T-helper 2 cell treated with Interferon-gamma antibody and Interleukin-4, amounts not matched to agents 5 μg/mL and 100 μg/mL, for 36 hours (primary cell): ENCODE data around the gene TBC1D12.
A peak's percentile ranks its signal among the peaks of the same experiment; 100 is the strongest.

Experiments used
- DNase-seq: peaks from one replicate; pipeline ENCODE4 v3.0.0; 2021; ENCODE audit warnings: low spot score
- H3K27ac Mint-ChIP-seq: one replicate; pipeline ENCODE4 v1.8.0; 2021; ENCODE audit warnings: mild to moderate bottlenecking, mixed read lengths
- H3K27me3 Mint-ChIP-seq: one replicate; pipeline ENCODE4 v1.8.0; 2021; ENCODE audit warnings: low read depth, mixed read lengths
- H3K36me3 Mint-ChIP-seq: one replicate; pipeline ENCODE4 v1.8.0; 2021; ENCODE audit warnings: low read depth, mixed read lengths
- H3K4me1 Mint-ChIP-seq: one replicate; pipeline ENCODE4 v1.8.0; 2021; ENCODE audit warnings: low read depth, mixed read lengths
- H3K4me3 Mint-ChIP-seq: one replicate; pipeline ENCODE4 v1.8.0; 2022; ENCODE audit warnings: mild to moderate bottlenecking, moderate library complexity, mixed read lengths
- H3K9me3 Mint-ChIP-seq: one replicate; pipeline ENCODE4 v1.8.0; 2021; ENCODE audit warnings: mixed read lengths

Gene TBC1D12

DNA sequence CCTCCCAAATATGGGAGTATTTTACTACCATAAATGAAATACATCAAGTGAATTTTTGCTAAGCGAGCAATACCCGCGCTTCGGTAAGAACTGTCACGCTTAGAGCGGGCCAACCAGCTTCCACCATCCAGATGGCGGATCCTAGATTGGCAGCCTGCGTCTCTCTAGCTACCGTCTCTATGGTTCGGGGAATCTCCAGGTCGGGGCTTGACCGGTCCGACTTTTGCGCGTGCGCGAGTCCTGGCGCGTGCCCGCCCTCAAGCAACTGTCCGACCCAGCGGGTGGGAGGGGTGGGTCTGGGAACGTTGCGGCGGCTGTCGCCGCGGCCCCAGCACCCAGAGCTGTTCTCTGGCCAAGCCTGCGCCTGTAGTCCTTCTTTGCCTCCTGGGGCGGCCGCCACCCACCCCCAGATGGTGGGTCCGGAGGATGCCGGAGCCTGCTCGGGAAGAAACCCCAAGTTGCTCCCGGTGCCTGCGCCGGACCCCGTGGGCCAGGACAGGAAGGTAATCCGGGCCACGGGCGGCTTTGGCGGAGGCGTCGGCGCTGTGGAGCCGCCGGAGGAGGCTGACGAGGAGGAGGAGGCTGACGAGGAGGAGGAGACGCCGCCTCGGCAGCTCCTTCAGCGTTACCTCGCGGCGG, at the start of gene TBC1D12:
TBC1D12 (plus strand) TSS at position 338 of the 639 bp plus-strand sequence; CDS start at position 411, 73 bp downstream.
- H3K27me3 Mint-ChIP-seq: peaks cover 67% of the 10 kb centered on the region
- no peak within 1 kb of the TSS for H3K27ac Mint-ChIP-seq
- DNase-seq: peak; percentile 43
- H3K4me3 Mint-ChIP-seq: peak within 1 kb of the TSS; percentile 74
- H3K36me3 Mint-ChIP-seq: no peaks in the 10 kb centered on the region
- H3K4me1 Mint-ChIP-seq: peaks cover 4% of the 10 kb centered on the region
- no peaks in the 10 kb centered on the region for H3K9me3 Mint-ChIP-seq

- Mint-ChIP-seq H3K36me3 (peaks cover 44% of the 10 kb centered on the region), H3K27me3 (no peaks in the 10 kb centered on the region), H3K4me1 (no peaks in the 10 kb centered on the region), H3K4me3 (no peak overlapping the region), H3K27ac (no peak overlapping the region), H3K9me3 (no peaks in the 10 kb centered on the region)
- no peak for DNase-seq
These were observed 49.0 kb upstream of the TBC1D12 start for GRCh38 chr10:94353336-94353735.

- H3K27me3 Mint-ChIP-seq: no peaks in the 10 kb centered on the region
- no peak overlapping the region for H3K4me3 Mint-ChIP-seq
- H3K9me3 Mint-ChIP-seq: no peaks in the 10 kb centered on the region
- H3K36me3 Mint-ChIP-seq: peaks cover 51% of the 10 kb centered on the region
- no peak for DNase-seq
- H3K27ac Mint-ChIP-seq: no peak overlapping the region
- peaks cover 7% of the 10 kb centered on the region for H3K4me1 Mint-ChIP-seq
These were observed 46.5 kb upstream of the TBC1D12 start for GRCh38 chr10:94355841-94356240.

GRCh38 chr10:94357193-94357592, 45.1 kb upstream of the TBC1D12 start:
- H3K36me3 Mint-ChIP-seq: peaks cover 43% of the 10 kb centered on the region

DNA sequence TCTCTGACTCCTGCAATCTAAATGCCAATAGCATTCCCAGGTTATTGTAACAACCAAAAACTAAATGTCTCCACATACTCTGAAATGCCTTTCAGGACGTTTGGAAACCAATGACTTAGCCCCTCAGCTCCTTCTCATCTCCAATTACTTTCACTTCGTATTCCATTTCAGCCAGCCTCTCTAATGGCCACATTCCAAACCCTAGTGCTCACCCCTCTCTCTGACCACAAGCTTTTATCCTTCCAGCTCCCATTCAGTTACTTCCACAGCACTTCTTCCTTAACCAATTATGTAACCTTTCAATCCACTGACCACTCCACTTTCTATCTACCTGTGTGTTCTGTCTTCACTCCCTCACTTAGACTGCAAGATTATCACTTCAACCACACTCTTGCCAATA, 43.9 kb upstream of the TBC1D12 start:
- no peak overlapping the region for H3K4me3 Mint-ChIP-seq
- H3K27me3 Mint-ChIP-seq: no peaks in the 10 kb centered on the region
- DNase-seq: no peak
- no peak overlapping the region for H3K27ac Mint-ChIP-seq
- no peaks in the 10 kb centered on the region for H3K9me3 Mint-ChIP-seq
- H3K36me3 Mint-ChIP-seq: peaks cover 39% of the 10 kb centered on the region
- peaks cover 18% of the 10 kb centered on the region for H3K4me1 Mint-ChIP-seq

More at GRCh38 chr10:94357193-94357592, 45.1 kb upstream of the TBC1D12 start:
- H3K4me1 Mint-ChIP-seq: peaks cover 15% of the 10 kb centered on the region
- no peak for DNase-seq
- no peak overlapping the region for H3K27ac Mint-ChIP-seq
- no peak overlapping the region for H3K4me3 Mint-ChIP-seq
- H3K9me3 Mint-ChIP-seq: no peaks in the 10 kb centered on the region
- H3K27me3 Mint-ChIP-seq: no peaks in the 10 kb centered on the region

DNA sequence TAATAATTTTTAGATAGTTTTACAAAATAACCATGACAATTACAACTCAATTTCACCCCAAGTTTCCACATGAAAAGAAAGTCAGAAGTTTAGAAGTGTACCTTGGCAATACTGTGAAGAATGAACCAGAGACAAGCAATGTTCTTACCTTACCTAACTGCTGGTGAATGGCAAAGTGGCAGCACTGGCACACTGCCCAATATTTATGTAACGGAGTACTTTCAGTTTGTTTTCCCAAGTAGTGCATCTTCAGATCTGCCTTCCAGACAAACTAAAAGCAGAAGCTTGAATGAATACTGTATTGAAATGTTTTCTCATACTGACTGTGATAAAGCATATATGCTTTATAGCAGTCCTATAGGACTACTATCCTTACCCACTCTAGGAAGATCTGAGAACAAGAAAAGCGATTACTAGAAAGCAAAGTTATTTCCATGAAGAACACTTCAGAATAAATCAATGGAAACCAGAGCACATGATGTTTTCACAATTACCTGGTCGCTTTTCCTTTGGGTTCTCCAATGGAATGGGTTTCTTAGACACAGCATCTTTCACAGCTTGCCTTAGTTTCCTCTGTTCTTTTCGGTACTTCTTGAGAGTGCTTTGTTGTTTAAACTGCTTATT, 41.1 kb upstream of the TBC1D12 start:
- peaks cover 18% of the 10 kb centered on the region for H3K4me1 Mint-ChIP-seq
- DNase-seq: no peak
- H3K4me3 Mint-ChIP-seq: peak overlapping the region; percentile 95
- H3K9me3 Mint-ChIP-seq: no peaks in the 10 kb centered on the region
- H3K27me3 Mint-ChIP-seq: peaks cover 14% of the 10 kb centered on the region
- peaks cover 36% of the 10 kb centered on the region for H3K36me3 Mint-ChIP-seq
- H3K27ac Mint-ChIP-seq: no peak overlapping the region

GRCh38 chr10:94362360-94363250, 39.7 kb upstream of the TBC1D12 start, which contains the start of gene NOC3L:
Gene NOC3L (minus strand): TSS chr10:94362939. CDS start chr10:94362838, 101 bp downstream.
- peaks cover 18% of the 10 kb centered on the region for H3K4me1 Mint-ChIP-seq

GRCh38 chr10:94363251-94363565, 39.1 kb upstream of the TBC1D12 start:
- Mint-ChIP-seq H3K9me3 (no peaks in the 10 kb centered on the region), H3K27me3 (peaks cover 14% of the 10 kb centered on the region), H3K27ac (no peak overlapping the region), H3K4me3 (peak overlapping the region; percentile 95), H3K4me1 (peaks cover 18% of the 10 kb centered on the region), H3K36me3 (peaks cover 17% of the 10 kb centered on the region)
- DNase-seq: no peak

More at GRCh38 chr10:94362360-94363250, 39.7 kb upstream of the TBC1D12 start, which contains the start of gene NOC3L:
- DNase-seq: peak; percentile 94
- no peaks in the 10 kb centered on the region for H3K9me3 Mint-ChIP-seq
- peaks cover 23% of the 10 kb centered on the region for H3K36me3 Mint-ChIP-seq
- H3K27me3 Mint-ChIP-seq: peaks cover 14% of the 10 kb centered on the region
- H3K27ac Mint-ChIP-seq: peak within 1 kb of the TSS; percentile 86
- H3K4me3 Mint-ChIP-seq: peak within 1 kb of the TSS; percentile 95

DNA sequence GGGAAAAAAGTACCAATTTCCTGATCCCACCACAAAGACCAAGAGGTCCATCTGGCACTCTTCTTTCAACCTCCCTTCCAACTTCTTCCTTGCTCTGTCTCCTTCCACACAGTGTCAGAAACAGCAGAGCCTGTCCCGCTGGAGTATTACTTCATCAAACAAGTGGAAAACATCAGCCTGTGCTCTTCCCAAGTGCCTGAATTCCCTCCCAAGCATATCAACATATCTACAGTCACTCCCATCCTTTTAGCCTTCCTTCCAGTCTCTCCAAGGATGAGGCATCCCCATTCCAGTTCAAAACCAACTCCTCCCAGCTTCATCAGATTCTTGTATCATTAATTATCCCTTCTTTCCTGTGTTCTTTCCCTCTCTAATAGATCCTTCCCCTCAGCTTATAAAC, 37.9 kb upstream of the TBC1D12 start:
- Mint-ChIP-seq H3K4me1 (peaks cover 16% of the 10 kb centered on the region), H3K9me3 (no peaks in the 10 kb centered on the region), H3K27ac (no peak overlapping the region), H3K36me3 (peaks cover 8% of the 10 kb centered on the region), H3K4me3 (peak overlapping the region; percentile 30), H3K27me3 (peaks cover 14% of the 10 kb centered on the region)
- DNase-seq: no peak

GRCh38 chr10:94366382-94366781, 36.0 kb upstream of the TBC1D12 start:
- no peak overlapping the region for H3K27ac Mint-ChIP-seq
- no peak for DNase-seq
- H3K9me3 Mint-ChIP-seq: no peaks in the 10 kb centered on the region
- H3K27me3 Mint-ChIP-seq: peaks cover 23% of the 10 kb centered on the region
- H3K4me3 Mint-ChIP-seq: no peak overlapping the region
- H3K36me3 Mint-ChIP-seq: peaks cover 2% of the 10 kb centered on the region
- peaks cover 7% of the 10 kb centered on the region for H3K4me1 Mint-ChIP-seq

DNA sequence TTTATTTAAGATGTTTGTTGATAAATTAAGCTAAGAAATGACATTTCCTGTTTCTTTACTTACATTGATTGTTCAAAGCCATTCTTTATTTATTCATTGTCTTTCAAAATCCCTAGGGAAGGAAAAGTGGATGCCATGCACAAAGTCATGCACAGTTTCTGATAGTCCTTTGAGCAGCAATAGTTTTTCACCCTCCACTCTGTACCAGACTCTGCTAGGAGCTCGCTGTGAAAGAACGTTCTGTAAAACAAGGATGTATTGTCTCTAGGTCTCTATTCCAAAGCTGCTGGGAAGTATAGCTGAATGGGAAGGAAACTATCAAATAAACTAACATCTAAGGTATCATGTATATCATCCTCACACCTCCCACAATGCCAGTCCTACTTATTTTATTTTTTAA, 31.8 kb upstream of the TBC1D12 start:
- Mint-ChIP-seq H3K27me3 (peaks cover 25% of the 10 kb centered on the region), H3K9me3 (no peaks in the 10 kb centered on the region), H3K27ac (no peak overlapping the region)

DNA sequence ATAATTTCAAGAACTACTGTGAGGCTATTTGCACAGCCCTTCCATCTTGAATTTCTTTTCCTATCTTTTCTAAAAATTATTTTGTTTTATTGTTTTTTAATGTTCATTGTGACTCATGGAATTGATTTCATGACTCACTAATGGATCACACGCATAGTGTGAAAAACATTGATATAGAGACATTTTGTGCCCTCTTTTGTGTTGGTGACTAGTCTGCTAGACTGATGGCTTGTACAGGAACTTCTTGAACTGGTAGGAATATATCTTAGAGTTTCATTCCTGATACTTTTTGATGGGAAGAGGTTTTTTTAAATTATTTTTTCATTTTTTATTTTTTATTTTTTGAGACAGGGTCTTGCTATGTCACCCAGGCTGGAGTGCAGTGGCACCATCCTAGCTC, 27.0 kb upstream of the TBC1D12 start:
- H3K4me1 Mint-ChIP-seq: no peaks in the 10 kb centered on the region
- no peaks in the 10 kb centered on the region for H3K9me3 Mint-ChIP-seq
- H3K4me3 Mint-ChIP-seq: no peak overlapping the region
- H3K27ac Mint-ChIP-seq: no peak overlapping the region
- no peaks in the 10 kb centered on the region for H3K36me3 Mint-ChIP-seq
- DNase-seq: no peak
- H3K27me3 Mint-ChIP-seq: peaks cover 25% of the 10 kb centered on the region

More for the DNA sequence above, 31.8 kb upstream of the TBC1D12 start:
- Mint-ChIP-seq H3K36me3 (no peaks in the 10 kb centered on the region), H3K4me3 (no peak overlapping the region), H3K4me1 (no peaks in the 10 kb centered on the region)
- no peak for DNase-seq

GRCh38 chr10:94376865-94377264, 25.5 kb upstream of the TBC1D12 start:
- Mint-ChIP-seq H3K27me3 (peaks cover 22% of the 10 kb centered on the region), H3K36me3 (no peaks in the 10 kb centered on the region), H3K4me3 (no peak overlapping the region), H3K9me3 (no peaks in the 10 kb centered on the region), H3K4me1 (no peaks in the 10 kb centered on the region), H3K27ac (no peak overlapping the region)
- no peak for DNase-seq

- no peak overlapping the region for H3K4me3 Mint-ChIP-seq
- no peak overlapping the region for H3K27ac Mint-ChIP-seq
- peaks cover 10% of the 10 kb centered on the region for H3K27me3 Mint-ChIP-seq
- H3K9me3 Mint-ChIP-seq: no peaks in the 10 kb centered on the region
- no peak for DNase-seq
- H3K36me3 Mint-ChIP-seq: no peaks in the 10 kb centered on the region
- H3K4me1 Mint-ChIP-seq: no peaks in the 10 kb centered on the region
These were observed 18.8 kb upstream of the TBC1D12 start for GRCh38 chr10:94383530-94383929.
